ENCODE data around the gene ZNF892.
A peak's percentile ranks its signal among the peaks of the same experiment; 100 is the strongest.

Gene ZNF892

DNA sequence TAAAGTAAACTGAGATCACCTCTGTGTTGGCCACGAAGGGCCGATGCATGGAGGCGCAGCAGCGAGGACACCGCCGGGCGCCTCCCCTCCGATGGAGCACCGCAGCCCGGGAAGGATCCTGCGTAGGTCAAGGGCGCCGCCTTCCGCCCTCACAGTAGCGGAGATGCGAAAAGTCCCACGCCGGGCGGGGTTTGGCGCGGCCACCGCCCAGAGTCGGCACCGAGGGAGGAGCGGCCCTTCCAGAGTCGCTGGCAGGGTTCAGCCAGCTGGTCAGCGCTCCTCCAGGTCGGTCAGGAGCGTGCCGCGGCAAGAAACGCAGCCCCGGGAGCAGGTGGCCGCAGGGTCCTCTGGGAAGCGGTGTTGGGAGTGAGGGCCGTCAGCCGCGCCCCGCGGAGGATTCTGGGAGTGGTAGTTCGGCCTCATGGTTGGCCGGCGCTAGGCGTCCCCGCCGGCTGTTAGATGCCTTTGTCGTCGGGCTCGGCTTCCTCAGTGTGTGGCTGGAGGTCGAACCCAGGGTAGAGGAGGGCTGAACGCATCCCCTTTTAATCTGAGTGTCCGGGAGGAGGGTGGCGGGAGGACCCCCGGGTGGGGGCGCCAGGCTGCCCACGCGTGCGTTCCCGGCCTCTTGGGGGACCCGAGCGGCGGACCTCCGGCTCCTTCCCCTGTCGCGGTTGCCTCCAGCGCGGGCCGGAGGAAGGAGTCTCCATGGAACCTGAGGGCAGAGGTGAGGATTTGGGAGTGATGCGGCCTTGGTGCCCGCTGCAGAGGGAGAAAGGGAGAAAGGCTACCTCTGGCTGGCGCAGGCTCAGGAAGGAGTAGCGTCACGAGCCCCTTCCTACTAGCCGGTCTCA lies at the start of gene ZNF892:
Gene ZNF892 (plus strand): TSS at position 411 of the 851 bp plus-strand sequence. CDS start 295 bp downstream, at position 706.
- peak; percentile 88 to 95 (median 93) for DNase-seq

DNA sequence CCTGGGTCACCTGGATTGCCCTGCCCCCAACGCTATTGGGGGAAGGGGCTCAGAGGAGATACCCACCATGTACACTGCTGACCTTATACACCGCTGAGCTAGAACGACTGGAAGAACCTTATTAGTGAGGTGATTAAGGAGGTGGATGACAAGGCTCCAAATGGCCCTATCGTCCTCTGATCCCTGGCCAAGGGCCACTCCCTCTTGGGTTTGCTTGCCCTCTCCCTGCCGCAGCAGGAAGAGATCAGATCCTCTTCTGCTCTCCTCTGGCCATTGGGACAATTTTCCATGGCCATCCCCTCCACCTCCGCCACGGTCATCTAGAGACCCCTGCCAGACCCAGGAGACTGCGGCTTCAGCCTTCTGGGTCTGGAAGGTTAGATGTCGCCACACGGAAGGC lies 48.9 kb upstream of the ZNF892 start:
- DNase-seq: peak in 1 of 3 experiments; percentile 58

DNA sequence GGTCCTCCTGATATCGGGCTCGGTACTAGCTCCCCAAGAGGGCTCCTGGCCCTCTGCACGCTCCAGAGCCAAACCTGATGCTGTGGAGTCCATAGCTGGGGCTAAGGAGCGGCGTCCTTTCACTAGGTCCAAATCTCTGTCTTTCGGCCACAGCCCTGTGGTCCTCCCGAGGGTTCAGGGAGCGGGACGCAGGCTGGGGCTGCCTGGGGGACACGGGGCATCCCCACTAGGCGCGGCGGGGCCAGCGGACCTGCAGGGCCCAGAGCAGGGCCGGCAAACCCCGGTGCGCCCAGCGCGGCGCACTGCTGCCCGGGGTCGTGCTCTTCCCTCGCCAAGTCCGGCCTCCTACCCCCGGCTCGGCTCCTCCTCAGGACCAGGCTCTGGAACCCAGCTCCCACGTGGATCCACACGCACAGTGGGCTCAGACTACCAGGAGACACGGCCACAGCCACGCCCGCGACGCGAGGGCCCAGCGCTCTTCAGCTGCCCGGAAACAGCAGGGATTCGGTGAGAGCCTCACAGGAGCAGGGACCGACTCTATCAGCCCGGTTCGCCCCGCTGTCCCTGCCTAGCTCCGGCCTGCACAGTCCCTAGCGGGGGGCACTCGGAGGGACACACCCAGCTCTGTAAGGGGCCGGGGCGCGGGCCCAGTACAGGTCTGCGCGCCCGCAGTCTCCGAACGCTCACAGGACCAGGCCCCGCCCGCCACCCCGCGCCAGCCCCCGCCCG lies 48.3 kb upstream of the ZNF892 start:
- DNase-seq: peak; percentile 12 to 72 (median 66)

DNA sequence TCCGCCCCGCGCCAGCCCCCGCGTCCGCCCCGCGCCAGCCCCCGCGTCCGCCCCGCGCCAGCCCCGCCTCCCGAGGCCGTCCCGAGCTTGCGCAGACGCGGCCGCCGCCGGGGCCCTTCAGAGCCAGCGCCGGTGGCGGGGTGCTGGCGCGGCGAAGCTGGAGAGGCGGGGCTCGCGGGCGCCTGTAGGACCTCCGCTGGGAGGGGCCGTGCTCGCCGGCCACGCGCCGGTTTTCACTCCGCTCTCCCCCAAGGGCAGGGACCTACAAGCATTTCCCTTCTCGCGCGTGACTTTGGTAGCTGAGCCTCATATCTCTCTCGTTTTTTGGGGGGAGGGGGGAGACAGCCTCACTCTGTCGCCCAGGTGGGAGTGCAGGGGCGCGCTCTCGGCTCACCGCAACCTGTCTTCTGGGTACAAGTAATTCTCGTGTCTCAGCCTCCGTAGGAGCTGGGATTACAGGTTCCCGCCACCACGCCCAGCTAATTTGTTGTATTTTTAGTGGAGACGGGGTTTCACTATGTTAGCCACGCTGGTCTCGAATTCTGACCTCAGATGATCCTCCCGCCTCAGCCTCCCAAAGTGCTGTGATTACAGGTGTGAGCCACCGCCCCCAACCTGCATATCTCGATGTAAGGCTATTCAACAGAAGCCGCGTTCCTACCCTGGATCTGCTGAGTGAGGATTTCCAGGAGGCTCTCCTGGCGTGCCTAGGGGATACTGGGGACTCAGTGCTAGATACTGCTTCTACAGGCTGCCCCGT lies 47.5 kb upstream of the ZNF892 start, which contains the start of gene ZNF514:
Gene ZNF514 (minus strand): TSS at position 159 of the 760 bp plus-strand sequence. CDS start 6,595 bp downstream, outside the sequence.
- DNase-seq: peak; percentile 65 to 79 (median 67)

DNA sequence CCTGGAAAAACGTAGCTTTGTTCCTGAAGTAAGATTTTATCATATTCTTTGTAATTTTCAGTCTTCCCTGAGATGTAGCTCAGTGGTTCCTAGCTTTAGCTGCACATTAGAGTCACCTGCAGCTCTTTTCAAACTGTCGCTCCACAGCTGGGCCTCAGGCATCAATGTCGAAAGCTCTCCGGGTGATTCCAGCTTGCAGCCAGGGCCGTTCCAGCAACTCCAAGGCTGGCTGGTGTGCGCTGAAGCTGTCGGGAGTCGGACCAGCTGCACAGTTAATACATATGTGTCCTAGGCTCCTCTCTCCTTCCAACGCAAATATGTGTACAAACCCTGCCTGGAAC lies 42.3 kb upstream of the ZNF892 start:
- no peak for DNase-seq

DNA sequence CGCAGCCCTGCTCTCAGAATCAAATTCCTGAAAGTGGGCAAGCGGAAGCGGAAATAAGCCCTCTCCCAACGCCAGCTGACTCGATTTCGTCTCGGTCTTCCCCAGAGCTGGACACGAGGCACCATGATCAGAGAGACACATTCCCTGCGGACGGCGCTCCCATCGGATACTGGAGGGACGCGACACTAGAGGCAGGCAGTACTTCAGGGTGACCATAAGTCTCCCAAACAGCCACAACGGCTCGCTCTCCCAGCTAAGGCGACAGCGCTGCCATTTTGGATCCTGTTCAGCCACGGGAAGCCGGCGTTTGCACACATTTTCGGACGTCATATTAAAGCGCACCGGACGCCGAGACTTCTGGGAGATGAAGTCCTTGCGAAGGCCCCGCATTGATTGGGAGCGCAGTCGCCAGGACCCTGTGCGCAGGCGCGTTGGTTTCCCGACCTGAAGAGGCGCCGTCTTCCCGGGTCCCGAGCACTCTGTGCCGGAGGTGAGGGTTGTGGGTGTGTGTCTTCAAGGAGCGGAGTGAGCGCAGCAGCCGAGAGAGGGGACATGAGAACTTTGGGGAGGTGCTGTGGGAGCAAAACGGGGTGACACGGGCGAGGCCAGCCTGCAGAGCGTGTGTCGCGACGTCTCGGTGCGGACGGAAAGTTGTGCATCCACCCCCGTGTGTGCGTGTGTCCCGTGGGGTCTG lies 41.8 kb upstream of the ZNF892 start, which contains the start of gene ZNF2:
Gene ZNF2 (plus strand): TSS at position 439 of the 694 bp plus-strand sequence. CDS start 10,418 bp downstream, outside the sequence.
- peak; percentile 94 to 99 (median 98) for DNase-seq

DNA sequence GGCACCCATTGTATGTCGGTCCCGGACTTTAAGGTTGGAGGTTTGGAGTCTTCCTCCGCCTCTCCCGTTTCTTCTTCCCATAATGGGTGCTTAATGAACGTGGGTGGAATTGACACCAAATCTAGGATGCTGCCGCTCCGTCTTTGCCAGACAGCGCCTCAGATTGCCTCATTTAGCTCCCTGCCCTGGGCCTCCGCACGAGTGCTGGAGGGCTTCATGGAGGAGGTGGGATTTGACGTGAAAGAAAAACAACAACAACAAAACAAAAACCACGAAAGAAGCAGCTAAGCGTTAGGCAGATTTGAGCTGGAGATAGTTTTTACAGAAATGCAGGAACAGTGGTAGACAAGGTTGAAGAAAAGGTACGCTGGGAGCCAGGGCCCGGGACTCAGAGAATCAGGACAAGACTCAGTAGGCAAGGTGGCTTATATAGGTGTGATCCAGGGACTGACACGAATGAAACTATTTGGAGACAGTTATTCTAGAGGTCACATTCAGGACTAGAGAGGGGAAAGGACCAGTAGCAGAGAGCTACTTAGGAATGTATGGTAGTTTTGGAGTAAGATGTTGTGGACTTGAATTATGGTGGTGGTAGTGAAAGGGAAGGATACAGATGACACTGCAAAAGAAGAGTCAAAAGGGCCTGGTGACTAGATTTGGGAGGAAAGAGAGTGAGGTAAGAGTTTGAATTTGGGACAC lies 41.1 kb upstream of the ZNF892 start:
- DNase-seq: no peak

DNA sequence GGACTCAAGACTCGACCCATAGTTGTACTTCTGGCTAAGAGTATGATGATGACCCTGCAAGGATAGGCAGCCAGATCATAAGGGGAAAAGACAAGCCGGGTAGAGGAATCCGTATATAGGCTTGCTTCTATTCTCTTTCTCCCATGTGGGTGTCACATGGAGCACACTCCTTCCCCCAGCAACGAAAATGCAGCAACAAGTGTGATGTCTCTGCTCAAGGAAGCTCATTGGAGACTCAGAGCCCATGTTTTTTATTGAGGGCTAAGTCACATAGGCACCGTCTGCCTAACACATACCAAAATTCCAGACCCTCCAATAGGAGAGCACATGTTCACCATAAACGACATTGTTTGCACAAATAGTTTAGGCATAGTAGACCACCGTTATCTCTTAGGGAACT lies 35.4 kb upstream of the ZNF892 start:
- no peak for DNase-seq

DNA sequence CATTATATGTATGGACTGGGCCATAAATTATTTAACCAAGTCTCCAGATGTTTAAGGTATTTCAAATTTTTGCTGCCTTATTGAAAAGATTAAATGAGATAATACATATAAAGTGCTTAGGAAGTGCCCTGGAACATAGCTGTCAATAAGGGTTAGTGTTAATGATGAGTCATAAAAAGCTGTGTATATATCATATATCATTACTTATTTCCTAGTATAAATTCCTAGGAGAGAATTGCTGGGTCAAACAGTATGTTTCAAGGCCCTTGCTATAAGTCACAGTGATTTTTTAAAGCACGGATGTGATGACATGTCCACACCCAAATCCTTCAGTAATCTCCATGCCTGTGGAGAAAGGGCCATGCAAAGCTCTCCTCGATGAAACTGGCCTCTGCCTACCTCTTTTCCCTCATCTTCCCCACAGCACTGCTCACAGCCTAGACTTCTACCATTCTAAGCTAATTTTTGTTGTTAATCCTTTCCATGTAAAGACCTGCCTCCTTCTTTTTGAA lies 33.2 kb upstream of the ZNF892 start:
- no peak for DNase-seq

DNA sequence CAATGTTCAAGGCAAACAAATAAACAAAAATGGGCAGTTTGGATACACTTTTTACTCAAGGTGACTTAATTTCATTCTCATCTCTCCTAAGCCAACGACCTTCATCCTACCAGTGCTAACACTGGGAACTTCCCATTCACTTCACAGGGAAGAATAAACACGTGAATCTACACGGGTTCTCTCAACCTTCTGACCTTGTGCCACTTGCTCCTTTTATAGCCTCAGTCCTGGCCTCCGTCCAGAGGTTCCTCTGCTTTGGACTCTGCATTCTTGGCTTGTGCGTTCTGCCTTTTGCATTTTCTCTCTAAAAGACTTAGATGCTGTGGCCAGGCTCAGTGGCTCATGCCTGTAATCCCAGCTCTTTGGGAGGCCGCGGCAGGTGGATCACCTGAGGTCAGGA lies 27.9 kb upstream of the ZNF892 start:
- no peak for DNase-seq

DNA sequence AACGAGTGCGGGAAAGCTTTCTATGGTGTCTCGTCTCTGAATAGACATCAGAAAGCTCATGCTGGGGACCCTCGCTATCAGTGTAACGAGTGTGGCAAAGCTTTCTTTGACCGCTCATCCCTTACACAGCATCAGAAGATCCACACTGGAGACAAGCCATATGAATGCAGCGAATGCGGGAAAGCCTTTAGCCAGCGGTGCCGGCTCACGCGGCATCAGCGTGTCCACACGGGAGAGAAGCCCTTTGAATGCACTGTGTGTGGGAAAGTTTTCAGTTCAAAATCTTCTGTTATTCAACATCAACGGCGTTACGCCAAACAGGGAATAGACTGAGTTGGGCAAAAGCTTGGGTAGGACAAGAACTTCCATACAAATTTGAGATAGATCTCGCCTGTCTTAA lies 25.5 kb upstream of the ZNF892 start:
- DNase-seq: no peak

DNA sequence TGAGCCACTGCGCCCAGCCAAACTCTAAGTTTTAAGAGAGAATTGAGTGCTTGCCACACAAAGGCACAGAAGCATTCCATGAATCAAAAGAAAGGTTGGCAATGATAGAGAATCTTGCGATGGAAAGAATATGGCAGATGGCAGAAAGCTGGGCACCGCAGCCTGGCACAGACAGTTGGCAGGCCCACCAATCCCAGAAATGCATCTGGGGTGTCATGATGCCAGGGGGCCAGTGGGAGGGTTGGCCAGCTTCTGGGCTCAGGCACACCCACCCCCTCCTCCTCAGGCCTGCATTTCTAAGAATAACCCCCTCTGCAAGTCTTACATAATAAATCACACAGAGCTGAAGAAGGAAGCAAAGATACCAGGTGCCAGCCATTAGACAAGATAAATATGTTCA lies 22.1 kb upstream of the ZNF892 start:
- no peak for DNase-seq

DNA sequence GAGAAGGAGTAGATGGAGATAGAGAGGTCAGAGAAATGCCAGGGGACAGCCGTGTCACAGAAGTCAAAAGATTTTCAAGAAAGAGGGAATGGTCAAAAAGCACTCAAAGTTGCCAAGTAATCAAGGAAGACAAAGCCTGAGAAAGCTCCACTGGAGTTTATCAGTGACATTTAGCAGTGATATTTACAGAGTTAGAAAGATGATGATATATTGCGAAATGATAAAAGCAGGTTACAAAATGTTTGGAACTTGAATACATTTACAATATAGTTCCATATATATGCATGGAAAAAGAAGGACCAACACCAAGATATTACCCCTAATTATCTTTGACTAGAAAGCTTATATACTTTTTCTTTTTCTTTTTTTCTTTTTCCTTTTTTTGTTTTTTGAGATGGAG lies 21.3 kb upstream of the ZNF892 start:
- no peak for DNase-seq

DNA sequence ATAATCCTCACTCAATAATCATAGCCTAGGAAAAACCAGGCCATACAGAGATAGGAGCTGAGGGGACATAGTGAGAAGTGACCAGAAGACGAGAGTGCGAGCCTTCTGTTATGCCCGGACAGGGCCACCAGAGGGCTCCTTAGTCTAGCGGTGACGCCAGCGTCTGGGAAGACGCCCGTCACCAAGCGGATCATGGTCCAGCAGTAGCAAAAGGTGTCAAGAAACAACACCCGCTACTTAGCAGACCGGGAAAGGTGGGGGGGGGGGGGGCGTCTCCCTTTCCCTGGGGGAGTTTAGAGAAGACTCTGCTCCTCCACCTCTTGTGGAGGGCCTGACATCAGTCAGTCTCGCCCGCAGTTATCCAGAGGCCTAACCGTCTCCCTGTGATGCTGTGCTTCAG lies 14.4 kb upstream of the ZNF892 start:
- peak; percentile 11 to 35 (median 14) for DNase-seq

DNA sequence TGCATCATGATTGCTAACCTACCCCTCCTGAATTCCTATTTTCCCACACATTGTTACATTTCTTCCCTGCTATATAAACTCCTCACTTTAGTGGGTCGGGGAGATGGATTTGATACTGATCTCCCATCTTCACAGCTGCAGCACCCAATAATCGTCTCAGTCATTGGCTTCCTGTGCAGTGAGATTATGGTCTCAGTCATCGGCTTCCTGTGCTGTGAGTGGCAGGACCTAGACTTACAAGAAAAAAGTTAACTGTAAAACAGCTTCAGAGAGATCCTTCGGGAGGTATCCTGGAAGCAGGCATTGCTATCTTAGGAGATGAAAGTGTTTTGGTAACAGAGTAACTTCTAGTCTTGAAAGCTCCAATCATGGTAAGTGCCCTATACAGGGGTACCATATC lies 3.4 kb upstream of the ZNF892 start:
- DNase-seq: no peak

DNA sequence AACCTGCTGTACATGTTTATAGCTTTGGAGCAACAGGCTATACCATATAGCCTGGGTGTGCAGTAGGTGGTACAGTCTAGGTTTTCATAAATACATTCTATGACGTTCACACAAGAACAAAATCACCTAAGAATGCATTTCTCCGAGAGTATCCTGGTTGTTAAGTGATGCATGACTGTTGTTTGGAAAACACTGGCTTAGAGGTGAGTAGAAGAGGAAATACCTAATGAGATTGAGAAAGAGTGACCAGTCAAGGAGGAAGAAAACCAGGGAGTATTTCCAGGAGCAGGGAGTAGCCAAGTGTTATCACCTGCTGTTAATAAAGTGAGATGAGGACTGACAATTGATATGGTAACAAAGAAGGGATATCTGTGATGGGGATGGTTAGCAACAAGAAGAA lies 2.9 kb upstream of the ZNF892 start:
- DNase-seq: no peak

DNA sequence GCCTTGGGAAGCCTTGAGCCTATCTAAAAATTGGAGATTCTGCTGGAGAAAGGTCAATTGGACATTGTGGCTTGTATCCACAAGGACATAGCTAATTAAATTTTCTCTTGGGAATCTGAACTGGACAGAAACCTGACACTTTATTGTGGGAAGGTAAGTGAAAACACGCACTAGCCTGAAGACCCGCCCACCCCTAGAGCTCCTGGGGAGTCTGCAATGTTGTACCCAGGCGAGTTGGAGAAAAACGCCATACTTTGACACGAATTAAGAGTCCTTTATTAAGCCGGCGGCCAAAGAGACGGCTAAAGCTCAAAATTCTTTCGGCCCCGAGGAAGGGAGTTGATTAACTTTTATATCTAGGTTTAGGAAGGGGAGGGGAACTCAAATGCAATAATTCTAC lies 1.2 kb upstream of the ZNF892 start:
- peak in 2 of 3 experiments; percentile 3 to 30 for DNase-seq

DNA sequence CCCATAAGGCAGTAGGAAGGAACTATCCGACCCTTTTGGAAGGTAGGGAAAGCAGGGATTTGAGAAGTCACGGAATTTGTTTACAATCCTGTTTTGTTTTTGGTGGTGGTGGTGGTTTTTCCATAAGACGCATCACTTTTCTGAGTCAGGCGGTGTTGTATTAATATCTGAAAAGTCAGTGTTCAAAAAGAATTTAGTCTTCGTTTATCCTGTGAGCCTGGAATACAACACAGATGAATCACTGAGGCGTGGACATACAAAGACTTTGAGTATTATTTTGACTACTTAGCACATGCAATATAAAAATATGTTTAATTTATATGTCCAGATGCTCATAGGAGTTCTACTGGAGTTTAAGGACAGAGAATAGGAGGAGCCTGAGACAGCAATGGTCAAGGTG lies 785 bp downstream of the ZNF892 start:
- no peak for DNase-seq

DNA sequence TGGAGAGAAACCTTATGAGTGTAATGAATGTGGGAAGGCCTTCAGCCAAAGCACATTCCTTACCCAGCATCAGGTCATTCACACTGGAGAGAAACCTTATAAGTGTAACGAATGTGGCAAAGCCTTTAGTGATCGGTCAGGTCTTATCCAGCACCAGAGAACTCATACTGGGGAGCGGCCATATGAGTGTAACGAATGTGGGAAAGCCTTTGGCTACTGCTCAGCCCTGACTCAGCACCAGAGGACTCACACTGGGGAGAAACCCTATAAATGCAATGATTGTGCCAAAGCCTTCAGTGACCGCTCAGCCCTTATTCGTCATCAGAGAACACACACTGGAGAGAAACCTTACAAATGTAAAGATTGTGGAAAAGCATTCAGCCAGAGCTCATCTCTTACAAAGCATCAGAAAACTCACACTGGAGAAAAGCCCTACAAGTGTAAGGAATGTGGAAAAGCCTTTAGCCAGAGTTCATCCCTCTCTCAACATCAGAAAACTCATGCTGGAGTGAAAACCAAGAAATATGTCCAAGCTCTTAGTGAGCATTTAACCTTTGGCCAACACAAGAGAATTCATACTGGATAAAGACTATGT lies 7.8 kb downstream of the ZNF892 start:
- DNase-seq: no peak

DNA sequence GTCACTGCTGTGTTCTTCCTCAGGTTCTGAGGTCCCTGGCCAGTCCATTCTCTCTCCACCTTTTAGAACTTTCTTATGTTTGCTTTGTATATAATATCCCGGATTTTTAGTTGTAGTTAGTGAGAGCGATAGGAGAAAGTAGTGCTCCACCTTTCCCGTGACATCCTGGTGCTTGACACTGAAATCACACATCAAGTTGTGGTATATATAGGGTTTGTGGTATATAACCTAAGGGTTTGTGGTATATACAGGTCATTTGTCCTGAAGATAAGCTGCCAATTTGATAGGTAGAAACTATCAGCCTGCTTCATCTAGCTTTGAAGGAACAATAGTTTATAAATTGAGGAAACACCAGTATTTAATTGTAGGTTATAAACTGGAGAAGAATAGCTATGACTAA lies 13.1 kb downstream of the ZNF892 start:
- DNase-seq: no peak

DNA sequence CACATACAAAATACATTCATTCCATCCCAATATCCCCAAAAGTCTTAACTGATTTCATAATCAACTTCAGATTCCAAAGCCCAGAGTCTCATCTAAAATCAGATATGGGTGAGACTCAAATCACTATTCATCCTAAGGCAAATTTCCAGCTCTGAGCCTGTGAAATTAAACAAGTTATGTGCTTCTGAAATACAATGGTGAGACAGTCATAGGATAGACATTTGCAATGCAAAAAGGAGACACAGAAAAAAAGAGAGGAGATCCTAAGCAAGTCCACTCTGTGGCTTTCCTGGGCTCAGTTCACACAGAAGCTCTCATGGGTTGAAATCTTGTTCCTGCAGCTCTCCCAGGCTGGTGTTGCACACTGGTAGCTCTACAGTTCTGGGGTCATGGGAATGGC lies 18.3 kb downstream of the ZNF892 start:
- DNase-seq: no peak
